IPS DF 6.9 (cell line): ENCODE data around the gene ARIH2.

Experiments used
- DNase-seq: peaks from one replicate; pipeline ENCODE4 v3.0.0-alpha.2; 2013; ENCODE audit warnings: low read depth, low spot score
- H3K27ac ChIP-seq: one replicate; pipeline ENCODE4 v1.5.1; 2013; ENCODE audit warnings: low read length, control low read depth
- H3K27me3 ChIP-seq: 2 replicates; pipeline ENCODE4 v1.6.1; 2013; ENCODE audit warnings: mild to moderate bottlenecking, low read length; ENCODE audit not compliant: control insufficient read depth, insufficient read depth
- H3K36me3 ChIP-seq: 2 replicates; pipeline ENCODE4 v1.6.1; 2013; ENCODE audit warnings: low read length; ENCODE audit not compliant: control insufficient read depth, insufficient read depth
- H3K4me1 ChIP-seq: 2 replicates; pipeline ENCODE4 v1.6.1; 2013; ENCODE audit warnings: low read length; ENCODE audit not compliant: control insufficient read depth, insufficient read depth
- H3K4me3 ChIP-seq: 2 replicates; pipeline ENCODE4 v1.5.1; 2013; ENCODE audit warnings: mild to moderate bottlenecking, low read length
- H3K9me3 ChIP-seq: 2 replicates; pipeline ENCODE4 v1.6.1; 2013; ENCODE audit warnings: low read length, inconsistent platforms; ENCODE audit not compliant: control insufficient read depth, insufficient read depth
- WGBS: extraction: QIAGEN DNeasy Blood & Tissue Kit; methylation state at CpG from one replicate; pipeline ENCODE4 v1.1.7; 2013; ENCODE audit warnings: mixed read lengths, missing lambda C conversion rate; ENCODE audit not compliant: insufficient read length, insufficient coverage; 5-methylcytosine and 5-hydroxymethylcytosine counted together

Gene ARIH2

GRCh38 chr3:48970586-48970985 is 51.9 kb downstream of the ARIH2 start:
- DNase-seq, result no peak
- no CpG with 5 or more reads among the region's 6 CpGs for WGBS
- no peak overlapping the region for H3K27ac ChIP-seq
- H3K4me3 ChIP-seq, result no peak overlapping the region
- H3K4me1 ChIP-seq, result no peaks in the 10 kb centered on the region
- no peaks in the 10 kb centered on the region for H3K9me3 ChIP-seq
- no peaks in the 10 kb centered on the region for H3K27me3 ChIP-seq
- peaks cover 31% of the 10 kb centered on the region for H3K36me3 ChIP-seq

GRCh38 chr3:48974076-48974864 is 55.6 kb downstream of the ARIH2 start:
- WGBS, result no CpG with 5 or more reads among the region's 10 CpGs
- no peak overlapping the region for H3K4me3 ChIP-seq
- DNase-seq, result no peak

GRCh38 chr3:48979451-48979850 is 60.8 kb downstream of the ARIH2 start:
- Histone ChIP-seq H3K4me3 (no peak overlapping the region), H3K9me3 (no peaks in the 10 kb centered on the region), H3K27ac (no peak overlapping the region), H3K4me1 (no peaks in the 10 kb centered on the region), H3K27me3 (no peaks in the 10 kb centered on the region), H3K36me3 (peaks cover 40% of the 10 kb centered on the region; the same call in 1 of the 2 replicates)
- DNase-seq, result no peak
- no CpG with 5 or more reads among the region's 3 CpGs for WGBS

More at GRCh38 chr3:48974076-48974864, 55.6 kb downstream of the ARIH2 start:
- no peaks in the 10 kb centered on the region for H3K27me3 ChIP-seq
- no peak overlapping the region for H3K27ac ChIP-seq
- no peaks in the 10 kb centered on the region for H3K9me3 ChIP-seq
- H3K4me1 ChIP-seq, result no peaks in the 10 kb centered on the region
- H3K36me3 ChIP-seq, result peaks cover 31% of the 10 kb centered on the region; the same call in 1 of the 2 replicates

- no peak for DNase-seq
- Histone ChIP-seq H3K4me1 (no peaks in the 10 kb centered on the region), H3K4me3 (no peak overlapping the region), H3K27ac (no peak overlapping the region), H3K27me3 (no peaks in the 10 kb centered on the region), H3K36me3 (peaks cover 37% of the 10 kb centered on the region; the same call in 1 of the 2 replicates), H3K9me3 (no peaks in the 10 kb centered on the region)
- no CpG with 5 or more reads among the region's 4 CpGs for WGBS
Measured at GRCh38 chr3:48980295-48980694, 61.7 kb downstream of the ARIH2 start.

GRCh38 chr3:48982016-48982415 is 63.4 kb downstream of the ARIH2 start:
- no peak for DNase-seq
- Histone ChIP-seq H3K4me3 (no peak overlapping the region), H3K27ac (no peak overlapping the region), H3K27me3 (no peaks in the 10 kb centered on the region), H3K36me3 (peaks cover 31% of the 10 kb centered on the region; the same call in 1 of the 2 replicates), H3K9me3 (no peaks in the 10 kb centered on the region), H3K4me1 (no peaks in the 10 kb centered on the region)

- Histone ChIP-seq H3K4me1 (no peaks in the 10 kb centered on the region), H3K36me3 (peaks cover 31% of the 10 kb centered on the region; the same call in 1 of the 2 replicates)
Measured at GRCh38 chr3:48982686-48983085, 64.0 kb downstream of the ARIH2 start.

GRCh38 chr3:48983096-48983495 is 64.5 kb downstream of the ARIH2 start:
- Histone ChIP-seq H3K4me1 (no peaks in the 10 kb centered on the region), H3K9me3 (no peaks in the 10 kb centered on the region), H3K27me3 (no peaks in the 10 kb centered on the region), H3K36me3 (peaks cover 31% of the 10 kb centered on the region; the same call in 1 of the 2 replicates), H3K4me3 (no peak overlapping the region), H3K27ac (no peak overlapping the region)
- DNase-seq, result no peak
- no CpG with 5 or more reads among the region's 4 CpGs for WGBS

More at GRCh38 chr3:48982686-48983085, 64.0 kb downstream of the ARIH2 start:
- DNase-seq, result no peak
- no peak overlapping the region for H3K27ac ChIP-seq
- no peak overlapping the region for H3K4me3 ChIP-seq
- WGBS, result no CpG with 5 or more reads among the region's 5 CpGs
- no peaks in the 10 kb centered on the region for H3K27me3 ChIP-seq
- no peaks in the 10 kb centered on the region for H3K9me3 ChIP-seq

GRCh38 chr3:48984663-48985062 is 66.0 kb downstream of the ARIH2 start:
- H3K27ac ChIP-seq, result no peak overlapping the region
- H3K9me3 ChIP-seq, result no peaks in the 10 kb centered on the region
- no peak overlapping the region for H3K4me3 ChIP-seq
- peaks cover 3% of the 10 kb centered on the region; the same call in 1 of the 2 replicates for H3K4me1 ChIP-seq
- no peak for DNase-seq
- no peaks in the 10 kb centered on the region for H3K27me3 ChIP-seq
- H3K36me3 ChIP-seq, result peaks cover 23% of the 10 kb centered on the region; the same call in 1 of the 2 replicates

- WGBS, result no CpG with 5 or more reads among the region's 7 CpGs
- Histone ChIP-seq H3K4me3 (no peak overlapping the region), H3K36me3 (peaks cover 16% of the 10 kb centered on the region; the same call in 1 of the 2 replicates), H3K4me1 (peaks cover 3% of the 10 kb centered on the region; the same call in 1 of the 2 replicates), H3K27ac (no peak overlapping the region), H3K9me3 (no peaks in the 10 kb centered on the region), H3K27me3 (no peaks in the 10 kb centered on the region)
- no peak for DNase-seq
Measured at GRCh38 chr3:48985831-48986376, 67.3 kb downstream of the ARIH2 start.

- Histone ChIP-seq H3K9me3 (no peaks in the 10 kb centered on the region), H3K4me3 (peak overlapping the region; percentile 47), H3K27me3 (no peaks in the 10 kb centered on the region), H3K4me1 (peaks cover 4% of the 10 kb centered on the region; the same call in 1 of the 2 replicates), H3K27ac (no peak overlapping the region), H3K36me3 (peaks cover 5% of the 10 kb centered on the region; the same call in 1 of the 2 replicates)
- no peak for DNase-seq
- no CpG with 5 or more reads among the region's 21 CpGs for WGBS
Measured at GRCh38 chr3:48989126-48989795, 70.6 kb downstream of the ARIH2 start.
